Endodermal cell (in vitro differentiated cells): ENCODE measurements around the gene PDE6A. TPM values are rescaled to one million over a fixed set of nuclear protein-coding genes. Genes with fewer than 3 reads are reported as not detected.

Experiments
- DNase-seq: peaks from one replicate; pipeline ENCODE4 v3.0.0-alpha.2; 2017
- H3K27ac ChIP-seq: 2 replicates; pipeline ENCODE4 v1.5.1; 2013; ENCODE audit warnings: mild to moderate bottlenecking, low read depth, low read length, moderate library complexity
- H3K27me3 ChIP-seq: 2 replicates; pipeline ENCODE4 v1.6.1; 2013; ENCODE audit warnings: mild to moderate bottlenecking, low read length, moderate library complexity; ENCODE audit not compliant: insufficient read depth, control insufficient read depth, poor library complexity, severe bottlenecking
- H3K36me3 ChIP-seq: 2 replicates; pipeline ENCODE4 v1.7.0; 2013; ENCODE audit warnings: mild to moderate bottlenecking, low read length, moderate library complexity; ENCODE audit not compliant: control insufficient read depth, insufficient read depth
- H3K4me1 ChIP-seq: one replicate; pipeline ENCODE4 v1.7.0; 2013; ENCODE audit warnings: low read length; ENCODE audit not compliant: control insufficient read depth, insufficient read depth
- H3K4me3 ChIP-seq: 2 replicates; pipeline ENCODE4 v1.5.1; 2013; ENCODE audit warnings: mild to moderate bottlenecking, low read length, moderate library complexity
- H3K9ac ChIP-seq: 2 replicates; pipeline ENCODE4 v1.6.1; 2013; ENCODE audit warnings: mild to moderate bottlenecking, low read length, moderate library complexity; ENCODE audit not compliant: poor library complexity, severe bottlenecking; ENCODE audit errors: extremely low read depth
- H3K9me3 ChIP-seq: 2 replicates; pipeline ENCODE4 v1.6.1; 2013; ENCODE audit warnings: mild to moderate bottlenecking, low read length, moderate library complexity; ENCODE audit not compliant: control insufficient read depth
- H3K27ac Mint-ChIP-seq: 2 replicates; pipeline ENCODE4 v1.8.0; 2020; ENCODE audit warnings: mixed read lengths
- H3K27me3 Mint-ChIP-seq: 2 replicates; pipeline ENCODE4 v1.8.0; 2021; ENCODE audit warnings: mild to moderate bottlenecking, mixed read lengths; ENCODE audit not compliant: insufficient read depth
- H3K36me3 Mint-ChIP-seq: 2 replicates; pipeline ENCODE4 v1.8.0; 2020; ENCODE audit warnings: low read depth, mixed read lengths
- H3K4me1 Mint-ChIP-seq: 2 replicates; pipeline ENCODE4 v1.8.0; 2020; ENCODE audit warnings: mixed read lengths
- H3K4me3 Mint-ChIP-seq: 2 replicates; pipeline ENCODE4 v1.8.0; 2020; ENCODE audit warnings: mild to moderate bottlenecking, moderate library complexity, mixed read lengths
- H3K9me3 Mint-ChIP-seq: 2 replicates; pipeline ENCODE4 v1.8.0; 2020; ENCODE audit warnings: mild to moderate bottlenecking, mixed read lengths
- CTCF ChIP-seq: fragments of 200-600 bp; sonication (generic); conservative IDR thresholded peaks from 2 replicates; pipeline ENCODE4 v1.5.0; 2021; ENCODE audit warnings: antibody characterized with exemption, mild to moderate bottlenecking
- WGBS, 2 experiments: methylation state at CpG; one replicate each; pipeline versions ENCODE4 v1.1.5 to v1.1.7; 2013; ENCODE audit warnings: missing lambda C conversion rate in 2 of 2, mixed read lengths in 1 of 2; ENCODE audit not compliant: insufficient coverage in 1 of 2, insufficient read length in 1 of 2; 5-methylcytosine and 5-hydroxymethylcytosine counted together
- total RNA-seq, 2 donors: library from RNA; stranded (reverse); fragmentation: NEBNext Ultra II Directional in 1 of 2; extraction: Animal tissue kit (Norgen Biotek cat#: 25700) in 1 of 2; gene quantifications; 2 replicates in 1 of 2; 3 replicates in 1 of 2; pipeline ENCODE4 v1.2.1, GENCODE V29; 2021

PDE6A gene
- total RNA-seq, 2 donors from 2014 or later, result 0.07 TPM; not detected in 1

- H3K27ac Mint-ChIP-seq, result no peak overlapping the region
- peaks cover 11% of the 10 kb centered on the region for H3K4me1 ChIP-seq
- DNase-seq, result no peak
Observed at GRCh38 chr5:149808264-149808982, 136.2 kb downstream of the PDE6A start.

More at GRCh38 chr5:149808264-149808982, 136.2 kb downstream of the PDE6A start:
- TF ChIP-seq CTCF, result no peak
- Mint-ChIP-seq H3K4me3 (no peak overlapping the region), H3K4me1 (peaks cover 24% of the 10 kb centered on the region), H3K27me3 (no peaks in the 10 kb centered on the region), H3K9me3 (no peaks in the 10 kb centered on the region), H3K36me3 (no peaks in the 10 kb centered on the region)
- 75 to 88% methylated on average over 3 to 5 of the region's 5 CpGs for WGBS, 2 experiments
- Histone ChIP-seq H3K9ac (no peak overlapping the region), H3K27ac (no peak overlapping the region), H3K36me3 (no peaks in the 10 kb centered on the region), H3K27me3 (no peaks in the 10 kb centered on the region), H3K9me3 (no peaks in the 10 kb centered on the region), H3K4me3 (no peak overlapping the region)

Other genes with a start within 250 kb of the PDE6A start
- gene PPARGC1B, start 214.5 kb downstream of the PDE6A start, total RNA-seq, result 1 to 10 TPM; 1.1 to 2.7 TPM
- 10 to 100 TPM; 22.3 to 23.9 TPM for gene SLC26A2, start 16.0 kb upstream of the PDE6A start, total RNA-seq
- gene TIGD6, start 55.9 kb upstream of the PDE6A start, total RNA-seq, result 1 to 10 TPM; 3.4 to 3.8 TPM
- gene HMGXB3, start 55.9 kb upstream of the PDE6A start, total RNA-seq, result 10 to 100 TPM; 41.0 to 43.5 TPM
- gene CSF1R, start 141.8 kb upstream of the PDE6A start, total RNA-seq, result not detected
- 1 to 10 TPM; 4.1 to 6.5 TPM for gene PDGFRB, start 211.1 kb upstream of the PDE6A start, total RNA-seq
- not detected for gene CDX1, start 222.0 kb upstream of the PDE6A start, total RNA-seq
- gene SLC6A7, start 245.3 kb upstream of the PDE6A start, total RNA-seq, result not detected